ENCODE data around the gene PLB1.

GRCh38 chr2:28684142-28684858 lies 188.4 kb downstream of the PLB1 start:
- TF ChIP-seq CTCF (IDR thresholded peaks at IDR 0.05; ENCODE audit: insufficient read depth, low read length) = no peak
- TF ChIP-seq POLR2AphosphoS5 (IDR thresholded peaks at IDR 0.05; ENCODE audit: low read depth) = no peak
